ENCODE results near the gene ARHGEF19. TPM values are rescaled to one million over a fixed set of nuclear protein-coding genes. Genes with fewer than 3 reads are reported as not detected.

ARHGEF19 gene
- total and polyA plus RNA-seq, 9 of the 15 experiments (the other 6 are each of a cell fraction or from before 2014, with no cell fraction given): 0.73 to 21.0 (median 5.2) TPM

DNA sequence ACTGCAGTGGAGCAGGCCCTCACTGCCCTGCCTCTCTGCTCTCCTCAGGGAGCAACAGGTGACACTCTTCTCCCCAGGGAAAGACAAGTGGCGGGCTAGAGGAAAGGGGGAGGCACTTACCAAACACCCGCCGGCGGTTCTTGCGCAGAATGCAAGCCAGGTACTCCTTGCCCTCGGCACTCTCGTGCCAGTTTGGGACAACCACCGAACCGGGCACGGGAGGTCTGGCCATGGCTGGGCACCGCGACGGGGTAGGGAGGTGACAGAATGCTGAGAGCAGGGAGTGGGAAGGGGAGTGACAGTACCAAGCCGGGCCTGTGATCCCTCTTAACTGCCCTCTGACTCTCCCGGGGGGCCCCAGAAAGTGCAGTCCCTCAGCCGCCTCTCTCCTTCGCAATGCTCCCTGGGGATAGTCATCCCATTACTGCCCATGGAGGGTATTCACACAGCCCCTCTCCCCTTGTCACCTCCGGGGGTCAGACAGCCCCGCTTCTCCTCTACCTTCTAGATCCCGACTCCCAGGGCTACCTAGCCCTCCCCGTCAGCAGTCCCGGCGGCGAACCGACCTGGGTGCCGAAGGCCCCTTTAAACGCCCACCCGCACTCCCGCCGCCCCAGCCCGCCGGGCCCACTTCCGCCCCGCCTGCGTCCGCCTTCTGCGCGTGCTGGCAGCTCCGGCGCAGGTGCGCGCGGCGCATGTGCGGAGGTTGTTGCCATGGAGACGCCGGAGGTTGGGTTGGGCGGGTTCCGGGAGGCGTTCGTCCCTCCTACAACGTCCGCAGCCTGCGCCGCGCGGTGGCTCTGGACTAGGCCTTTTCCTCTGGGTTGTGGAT, 24.3 kb upstream of the ARHGEF19 start, which contains the start of gene CPLANE2 (continued):
- TF ChIP-seq, protein P1, sequence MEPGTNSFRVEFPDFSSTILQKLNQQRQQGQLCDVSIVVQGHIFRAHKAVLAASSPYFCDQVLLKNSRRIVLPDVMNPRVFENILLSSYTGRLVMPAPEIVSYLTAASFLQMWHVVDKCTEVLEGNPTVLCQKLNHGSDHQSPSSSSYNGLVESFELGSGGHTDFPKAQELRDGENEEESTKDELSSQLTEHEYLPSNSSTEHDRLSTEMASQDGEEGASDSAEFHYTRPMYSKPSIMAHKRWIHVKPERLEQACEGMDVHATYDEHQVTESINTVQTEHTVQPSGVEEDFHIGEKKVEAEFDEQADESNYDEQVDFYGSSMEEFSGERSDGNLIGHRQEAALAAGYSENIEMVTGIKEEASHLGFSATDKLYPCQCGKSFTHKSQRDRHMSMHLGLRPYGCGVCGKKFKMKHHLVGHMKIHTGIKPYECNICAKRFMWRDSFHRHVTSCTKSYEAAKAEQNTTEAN (CRISPR knock-in tag; IDR thresholded peaks at IDR 0.05): peak; percentile 58; the same call in 1 of the 2 replicates
- no peak for TF ChIP-seq CREBBP (IDR thresholded peaks at IDR 0.05; ENCODE audit: low read depth, low read length)
- TF ChIP-seq RBFOX2 (IDR thresholded peaks at IDR 0.05; ENCODE audit: low read depth, low read length): peak; percentile 92
- TF ChIP-seq E2F1 (CRISPR knock-in tag; IDR thresholded peaks at IDR 0.05): no peak
- TF ChIP-seq ELF2 (CRISPR knock-in tag; IDR thresholded peaks at IDR 0.05): peak; percentile 89
- TF ChIP-seq SAFB (IDR thresholded peaks at IDR 0.05; ENCODE audit: borderline replicate concordance, low read depth, low read length): no peak
- TF ChIP-seq SRSF3 (IDR thresholded peaks at IDR 0.05; ENCODE audit: insufficient read depth, low read length): no peak
- TF ChIP-seq RFX7 (CRISPR knock-in tag; IDR thresholded peaks at IDR 0.05): no peak
- no peak for TF ChIP-seq ZNF668 (CRISPR knock-in tag; IDR thresholded peaks at IDR 0.05)
- TF ChIP-seq TAF1 (IDR thresholded peaks at IDR 0.05; ENCODE audit: control insufficient read depth, extremely low read depth, insufficient read depth, low read length, severe bottlenecking): peak; percentile 76
- TF ChIP-seq TFAP4 (CRISPR knock-in tag; IDR thresholded peaks at IDR 0.05; ENCODE audit: borderline replicate concordance): peak; percentile 40; the same call in 1 of the 2 replicates
- TF ChIP-seq, protein P2, sequence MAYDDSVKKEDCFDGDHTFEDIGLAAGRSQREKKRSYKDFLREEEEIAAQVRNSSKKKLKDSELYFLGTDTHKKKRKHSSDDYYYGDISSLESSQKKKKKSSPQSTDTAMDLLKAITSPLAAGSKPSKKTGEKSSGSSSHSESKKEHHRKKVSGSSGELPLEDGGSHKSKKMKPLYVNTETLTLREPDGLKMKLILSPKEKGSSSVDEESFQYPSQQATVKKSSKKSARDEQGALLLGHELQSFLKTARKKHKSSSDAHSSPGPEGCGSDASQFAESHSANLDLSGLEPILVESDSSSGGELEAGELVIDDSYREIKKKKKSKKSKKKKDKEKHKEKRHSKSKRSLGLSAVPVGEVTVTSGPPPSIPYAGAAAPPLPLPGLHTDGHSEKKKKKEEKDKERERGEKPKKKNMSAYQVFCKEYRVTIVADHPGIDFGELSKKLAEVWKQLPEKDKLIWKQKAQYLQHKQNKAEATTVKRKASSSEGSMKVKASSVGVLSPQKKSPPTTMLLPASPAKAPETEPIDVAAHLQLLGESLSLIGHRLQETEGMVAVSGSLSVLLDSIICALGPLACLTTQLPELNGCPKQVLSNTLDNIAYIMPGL (CRISPR knock-in tag; IDR thresholded peaks at IDR 0.05): no peak
- peak; percentile 95 for TF ChIP-seq ELF1 (tag; IDR thresholded peaks at IDR 0.05)
- TF ChIP-seq PCBP2 (IDR thresholded peaks at IDR 0.05; ENCODE audit: low read depth, low read length, poor library complexity, severe bottlenecking): no peak
- TF ChIP-seq MBD2 (IDR thresholded peaks at IDR 0.05; ENCODE audit: borderline replicate concordance, low read depth): peak; percentile 61; the same call in 1 of the 2 replicates
- TF ChIP-seq ZFP1 (CRISPR knock-in tag; IDR thresholded peaks at IDR 0.05): no peak; the same call in 1 of the 2 replicates
- TF ChIP-seq ETV5 (CRISPR knock-in tag; IDR thresholded peaks at IDR 0.05; ENCODE audit: low read depth): peak; percentile 95; the same call in 1 of the 2 replicates
- peak; percentile 57; the same call in 1 of the 2 replicates for TF ChIP-seq THAP7 (CRISPR knock-in tag; IDR thresholded peaks at IDR 0.05)
- no peak for TF ChIP-seq TRIM28 (IDR thresholded peaks at IDR 0.05)

Measured in K562 (cell line).